Inflammatory macrophage treated with lipopolysaccharide for 4 hours (primary cell): Measurements from ENCODE around the gene TMEM272.

Experiments used
- DNase-seq: peaks from one replicate; pipeline ENCODE4 v3.0.0-alpha.2; 2020

Gene TMEM272

DNA sequence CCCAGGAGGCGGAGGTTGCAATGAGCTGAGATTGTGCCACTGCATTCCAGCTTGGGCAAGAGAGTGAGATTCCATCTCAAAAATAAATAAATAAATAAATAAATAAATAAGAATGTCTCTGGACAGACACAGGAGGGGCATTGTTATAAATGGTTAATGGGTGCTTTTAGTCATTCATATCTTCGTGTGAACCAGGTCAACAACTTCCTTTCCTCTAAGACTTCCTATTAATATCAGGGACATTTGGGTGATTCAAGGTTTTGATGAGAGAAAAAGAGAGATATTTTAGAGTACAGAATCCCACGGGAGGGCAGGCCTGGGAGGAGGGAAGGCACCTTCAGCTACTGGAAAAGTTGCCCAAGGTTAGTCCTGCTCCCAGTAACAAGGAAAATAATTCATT is 64.9 kb downstream of the TMEM272 start:
- DNase-seq, result no peak

DNA sequence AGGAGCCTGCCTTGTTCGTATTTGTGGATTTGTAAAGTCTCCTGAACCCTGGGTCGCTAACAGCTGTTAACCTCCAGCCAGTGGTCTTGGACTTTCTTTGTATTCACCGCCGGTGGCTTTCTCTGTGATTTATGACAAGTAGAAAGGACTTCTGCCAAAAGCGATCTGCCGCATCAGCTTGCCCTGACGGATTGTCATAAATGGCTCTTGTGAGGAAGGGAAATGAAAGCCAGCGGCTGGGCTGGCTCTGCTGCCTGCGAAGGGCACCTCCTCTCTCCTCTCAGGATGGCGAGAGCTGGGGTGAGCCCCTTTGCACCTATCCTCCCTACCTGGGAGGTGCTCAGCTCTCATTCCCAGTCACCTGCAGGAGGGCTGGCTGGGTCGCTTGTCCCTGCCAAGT is 66.6 kb downstream of the TMEM272 start:
- DNase-seq, result no peak

DNA sequence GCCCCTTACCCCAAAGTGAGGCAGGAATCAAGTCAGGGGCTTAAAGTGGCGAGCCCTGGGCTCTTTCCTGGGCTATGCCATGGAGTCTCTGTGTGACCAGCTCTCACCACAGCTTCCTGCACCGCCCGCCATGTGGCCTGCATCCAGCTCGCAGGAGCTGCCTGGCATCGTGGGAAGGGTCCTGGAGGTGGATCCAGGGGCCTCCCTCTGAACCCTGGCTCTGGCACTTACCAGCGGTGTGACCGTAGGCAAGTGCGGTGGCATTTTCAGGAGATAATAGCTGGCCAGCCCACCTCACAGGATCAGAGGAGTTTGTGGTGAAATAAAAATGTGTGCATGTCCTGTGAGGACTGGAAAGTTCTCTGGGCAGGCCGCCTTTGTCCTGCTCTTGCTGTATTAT is 67.1 kb downstream of the TMEM272 start:
- no peak for DNase-seq

- DNase-seq, result no peak
Measured at GRCh38 chr13:51776179-51776578, 68.8 kb downstream of the TMEM272 start.

- DNase-seq, result no peak
Measured at GRCh38 chr13:51773515-51773914, 71.5 kb downstream of the TMEM272 start.

GRCh38 chr13:51772781-51773180 is 72.2 kb downstream of the TMEM272 start:
- no peak for DNase-seq

GRCh38 chr13:51772105-51772455 is 72.9 kb downstream of the TMEM272 start:
- no peak for DNase-seq

DNA sequence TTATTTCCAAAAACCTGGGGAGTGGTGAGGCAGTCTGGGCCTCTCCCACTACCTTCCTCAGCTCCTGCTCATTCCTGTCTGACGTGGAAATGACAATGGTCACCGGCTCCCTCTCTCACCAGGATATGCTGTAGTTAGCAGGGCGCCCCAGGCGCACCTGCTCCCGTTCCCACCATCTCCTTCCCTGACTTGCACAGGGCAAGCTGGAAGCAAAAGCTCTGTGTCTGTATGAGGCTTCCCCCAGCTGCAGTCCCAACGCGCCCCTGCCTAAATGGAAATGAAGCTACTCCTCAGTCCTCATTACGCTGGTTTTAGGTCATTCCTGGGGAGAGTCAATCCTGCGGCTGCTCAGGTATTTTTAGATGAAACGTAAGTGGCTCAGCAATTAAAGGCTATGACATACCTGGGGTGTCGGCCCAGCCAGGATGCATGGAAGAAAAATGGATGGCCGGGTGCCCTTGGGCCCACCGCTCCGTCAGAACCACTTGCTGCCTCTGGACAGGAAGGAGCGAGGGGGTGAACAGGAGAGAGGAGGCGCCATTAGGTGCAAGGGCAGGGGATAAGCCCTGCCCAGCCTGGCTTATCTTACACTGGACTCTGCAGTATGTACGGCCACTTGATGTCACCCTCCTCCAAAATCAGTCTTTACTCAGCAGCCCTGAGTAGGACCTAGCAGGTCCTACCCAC is 73.4 kb downstream of the TMEM272 start:
- DNase-seq, result no peak

- DNase-seq, result no peak
Measured at GRCh38 chr13:51770681-51771417, 74.1 kb downstream of the TMEM272 start.

GRCh38 chr13:51770160-51770559 is 74.8 kb downstream of the TMEM272 start:
- no peak for DNase-seq

DNA sequence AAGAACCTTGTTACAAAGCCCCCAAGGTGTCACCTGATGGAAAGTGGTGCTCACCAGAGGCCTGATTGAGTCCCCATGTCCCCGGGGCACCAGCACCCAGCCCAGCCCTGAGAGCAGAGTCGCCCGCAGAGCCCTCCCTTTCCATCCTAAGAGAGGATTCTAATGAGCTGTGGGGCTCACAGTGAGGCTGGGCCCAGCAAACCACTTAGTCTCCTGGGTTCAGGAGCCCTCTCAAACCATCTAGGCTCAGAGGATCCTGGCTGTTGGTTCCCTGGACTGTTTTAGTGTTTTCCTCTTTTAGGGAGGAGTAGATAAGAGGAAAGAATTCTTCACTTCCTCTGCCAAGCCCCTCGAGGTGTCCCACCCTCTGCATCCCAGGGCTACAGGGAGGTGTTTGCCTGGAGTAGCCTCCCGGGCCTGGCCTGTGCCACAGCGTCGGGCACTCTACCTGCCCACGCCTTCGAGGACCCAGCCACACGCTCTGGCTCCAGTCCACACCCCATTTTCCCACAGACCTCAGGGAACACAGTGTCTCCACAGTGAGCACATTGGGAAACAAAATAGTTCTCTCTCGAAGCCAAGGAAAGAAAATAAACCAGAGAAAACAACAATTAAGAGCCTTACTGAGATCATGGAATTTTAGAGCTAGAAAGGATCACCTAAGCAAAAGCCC is 75.4 kb downstream of the TMEM272 start:
- DNase-seq, result no peak

GRCh38 chr13:51768976-51769375 is 76.0 kb downstream of the TMEM272 start:
- no peak for DNase-seq

DNA sequence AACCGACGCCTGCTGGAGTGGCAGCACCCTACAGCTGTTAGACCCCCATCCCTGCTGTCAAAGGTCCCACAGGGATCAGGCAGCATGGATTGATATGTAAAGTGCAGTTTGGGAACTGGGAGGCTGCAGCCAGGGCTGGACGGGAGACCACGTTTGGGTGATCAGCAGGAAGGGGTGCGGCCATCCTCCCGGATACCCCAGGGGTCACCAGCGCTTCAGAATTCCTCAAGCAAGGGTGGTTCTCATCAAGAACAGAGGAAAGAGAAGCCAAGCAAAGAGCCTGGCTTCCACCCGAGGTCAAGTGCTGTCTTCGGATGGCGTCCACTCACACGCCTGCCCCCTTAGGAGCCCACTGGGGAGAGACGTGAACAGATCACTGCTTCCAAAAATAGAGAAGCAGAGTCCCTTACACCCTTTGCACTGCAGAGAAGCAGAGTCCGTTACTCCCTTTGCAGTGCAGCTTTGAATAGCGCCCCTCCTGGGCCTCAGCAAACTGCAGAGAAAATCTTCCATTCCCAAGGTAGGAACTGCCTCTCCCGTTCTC is 76.5 kb downstream of the TMEM272 start:
- no peak for DNase-seq

- DNase-seq, result no peak
Measured at GRCh38 chr13:51767100-51767499, 77.9 kb downstream of the TMEM272 start.

DNA sequence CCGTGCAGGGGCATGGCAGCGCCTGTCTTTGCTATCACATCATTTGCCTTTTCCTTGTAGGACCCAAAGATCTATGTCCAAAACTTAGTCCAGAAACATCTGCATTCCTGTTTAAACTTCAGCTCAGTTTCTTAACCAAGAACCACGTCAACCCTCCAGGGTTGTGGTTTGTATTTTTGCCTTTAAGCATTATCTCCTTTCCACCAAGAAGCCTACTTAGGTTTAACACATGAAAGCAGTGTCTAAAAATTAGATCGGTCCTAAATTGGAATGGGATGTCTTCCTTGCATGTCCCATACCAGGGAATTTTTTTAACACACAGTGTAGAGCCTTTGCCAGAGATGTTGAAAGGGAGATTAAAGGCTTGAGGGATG is 79.8 kb downstream of the TMEM272 start:
- no peak for DNase-seq

DNA sequence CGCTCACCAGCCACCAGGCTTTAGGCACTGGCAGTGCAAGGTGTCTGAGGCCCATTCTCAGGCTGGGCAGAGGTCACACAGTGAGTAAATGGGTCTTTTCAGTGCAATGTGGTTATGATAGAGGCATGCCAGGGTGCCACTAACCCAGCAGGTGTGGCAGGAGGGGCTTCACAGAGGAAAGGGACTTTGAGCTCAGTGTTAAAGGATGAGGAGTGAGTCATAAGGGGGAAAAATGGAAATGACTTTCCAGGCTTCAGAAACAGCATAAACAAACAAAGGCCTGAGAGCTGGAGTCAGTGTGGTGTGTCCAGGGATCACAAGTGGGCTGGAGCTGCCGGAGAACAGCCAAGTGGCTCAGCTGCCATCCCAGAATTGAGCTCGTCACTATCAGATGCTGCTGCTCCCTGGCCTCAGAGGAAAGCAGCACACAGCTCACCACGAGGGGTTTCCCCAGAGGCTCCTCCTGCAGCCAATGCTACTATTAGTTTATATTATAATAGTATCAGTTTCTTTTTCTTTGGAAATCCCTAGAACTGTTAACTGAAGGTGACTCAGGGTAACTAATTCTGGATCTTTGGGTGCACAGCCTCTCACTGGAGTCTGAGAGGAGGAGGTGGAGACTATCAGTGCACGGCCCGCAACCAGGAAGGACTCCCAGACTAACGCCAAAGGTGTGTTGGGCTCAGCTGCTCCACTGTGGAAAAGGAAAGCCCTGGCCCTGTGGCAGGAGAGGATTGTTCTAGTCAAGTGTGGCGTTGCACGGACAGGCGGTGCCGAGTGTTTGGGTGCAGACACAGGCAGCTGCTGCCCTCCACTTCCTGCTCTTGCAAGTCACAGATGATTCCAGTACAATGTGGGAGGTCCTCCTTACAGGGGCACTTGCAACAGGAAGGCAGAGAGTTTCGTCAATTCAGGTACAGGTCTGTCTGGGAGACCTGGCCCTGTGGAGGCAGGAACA is 80.5 kb downstream of the TMEM272 start:
- peak; percentile 87 for DNase-seq

GRCh38 chr13:51763486-51763885 is 81.5 kb downstream of the TMEM272 start:
- no peak for DNase-seq
